ENCODE data around the gene MIF4GD. TPM values are rescaled to one million over a fixed set of nuclear protein-coding genes. Genes with fewer than 3 reads are reported as not detected.

Gene MIF4GD
- total and polyA plus RNA-seq, 10 of the 15 experiments (the other 5 are each of a cell fraction or from before 2014, with no cell fraction given) = 22.8 to 96.2 (median 60.1) TPM

- TF ChIP-seq, protein P1, sequence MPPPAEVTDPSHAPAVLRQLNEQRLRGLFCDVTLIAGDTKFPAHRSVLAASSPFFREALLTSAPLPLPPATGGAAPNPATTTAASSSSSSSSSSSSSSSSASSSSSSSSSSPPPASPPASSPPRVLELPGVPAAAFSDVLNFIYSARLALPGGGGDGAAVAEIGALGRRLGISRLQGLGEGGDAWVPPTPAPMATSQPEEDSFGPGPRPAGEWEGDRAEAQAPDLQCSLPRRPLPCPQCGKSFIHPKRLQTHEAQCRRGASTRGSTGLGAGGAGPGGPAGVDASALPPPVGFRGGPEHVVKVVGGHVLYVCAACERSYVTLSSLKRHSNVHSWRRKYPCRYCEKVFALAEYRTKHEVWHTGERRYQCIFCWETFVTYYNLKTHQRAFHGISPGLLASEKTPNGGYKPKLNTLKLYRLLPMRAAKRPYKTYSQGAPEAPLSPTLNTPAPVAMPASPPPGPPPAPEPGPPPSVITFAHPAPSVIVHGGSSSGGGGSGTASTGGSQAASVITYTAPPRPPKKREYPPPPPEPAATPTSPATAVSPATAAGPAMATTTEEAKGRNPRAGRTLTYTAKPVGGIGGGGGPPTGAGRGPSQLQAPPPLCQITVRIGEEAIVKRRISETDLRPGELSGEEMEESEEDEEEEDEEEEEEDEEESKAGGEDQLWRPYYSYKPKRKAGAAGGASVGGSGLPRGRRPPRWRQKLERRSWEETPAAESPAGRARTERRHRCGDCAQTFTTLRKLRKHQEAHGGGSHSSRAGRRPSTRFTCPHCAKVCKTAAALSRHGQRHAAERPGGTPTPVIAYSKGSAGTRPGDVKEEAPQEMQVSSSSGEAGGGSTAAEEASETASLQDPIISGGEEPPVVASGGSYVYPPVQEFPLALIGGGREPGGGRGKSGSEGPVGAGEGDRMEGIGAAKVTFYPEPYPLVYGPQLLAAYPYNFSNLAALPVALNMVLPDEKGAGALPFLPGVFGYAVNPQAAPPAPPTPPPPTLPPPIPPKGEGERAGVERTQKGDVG (CRISPR knock-in tag; IDR thresholded peaks at IDR 0.05) = no peak
- TF ChIP-seq, protein P2, sequence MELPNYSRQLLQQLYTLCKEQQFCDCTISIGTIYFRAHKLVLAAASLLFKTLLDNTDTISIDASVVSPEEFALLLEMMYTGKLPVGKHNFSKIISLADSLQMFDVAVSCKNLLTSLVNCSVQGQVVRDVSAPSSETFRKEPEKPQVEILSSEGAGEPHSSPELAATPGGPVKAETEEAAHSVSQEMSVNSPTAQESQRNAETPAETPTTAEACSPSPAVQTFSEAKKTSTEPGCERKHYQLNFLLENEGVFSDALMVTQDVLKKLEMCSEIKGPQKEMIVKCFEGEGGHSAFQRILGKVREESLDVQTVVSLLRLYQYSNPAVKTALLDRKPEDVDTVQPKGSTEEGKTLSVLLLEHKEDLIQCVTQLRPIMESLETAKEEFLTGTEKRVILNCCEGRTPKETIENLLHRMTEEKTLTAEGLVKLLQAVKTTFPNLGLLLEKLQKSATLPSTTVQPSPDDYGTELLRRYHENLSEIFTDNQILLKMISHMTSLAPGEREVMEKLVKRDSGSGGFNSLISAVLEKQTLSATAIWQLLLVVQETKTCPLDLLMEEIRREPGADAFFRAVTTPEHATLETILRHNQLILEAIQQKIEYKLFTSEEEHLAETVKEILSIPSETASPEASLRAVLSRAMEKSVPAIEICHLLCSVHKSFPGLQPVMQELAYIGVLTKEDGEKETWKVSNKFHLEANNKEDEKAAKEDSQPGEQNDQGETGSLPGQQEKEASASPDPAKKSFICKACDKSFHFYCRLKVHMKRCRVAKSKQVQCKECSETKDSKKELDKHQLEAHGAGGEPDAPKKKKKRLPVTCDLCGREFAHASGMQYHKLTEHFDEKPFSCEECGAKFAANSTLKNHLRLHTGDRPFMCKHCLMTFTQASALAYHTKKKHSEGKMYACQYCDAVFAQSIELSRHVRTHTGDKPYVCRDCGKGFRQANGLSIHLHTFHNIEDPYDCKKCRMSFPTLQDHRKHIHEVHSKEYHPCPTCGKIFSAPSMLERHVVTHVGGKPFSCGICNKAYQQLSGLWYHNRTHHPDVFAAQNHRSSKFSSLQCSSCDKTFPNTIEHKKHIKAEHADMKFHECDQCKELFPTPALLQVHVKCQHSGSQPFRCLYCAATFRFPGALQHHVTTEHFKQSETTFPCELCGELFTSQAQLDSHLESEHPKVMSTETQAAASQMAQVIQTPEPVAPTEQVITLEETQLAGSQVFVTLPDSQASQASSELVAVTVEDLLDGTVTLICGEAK (IDR thresholded peaks at IDR 0.05; ENCODE audit: borderline replicate concordance) = no peak
- TF ChIP-seq EED (IDR thresholded peaks at IDR 0.05; ENCODE audit: low read depth) (no peak), PKNOX1 (IDR thresholded peaks at IDR 0.05) (no peak), ELK1 (IDR thresholded peaks at IDR 0.05; ENCODE audit: low read depth, low read length) (no peak), NR2F1 (conservative IDR thresholded peaks at IDR 0.05) (peak; percentile 24; the same call in 1 of the 2 replicates), KDM1A (IDR thresholded peaks at IDR 0.05; ENCODE audit: borderline replicate concordance) (no peak), SRF (IDR thresholded peaks at IDR 0.05; ENCODE audit: low read depth in 2 of 2, low read length in 2 of 2) (no peak), CTCF (IDR thresholded peaks at IDR 0.05 in 2 of 3, conservative IDR thresholded peaks at IDR 0.05 in 1 of 3; ENCODE audit: control insufficient read depth in 2 of 3, extremely low read depth in 1 of 3, insufficient read depth in 1 of 3, low read depth in 3 of 3, low read length in 3 of 3) (peak; percentile 57 to 76 (median 64); a peak in 5 of 6 replicates), MXI1 (IDR thresholded peaks at IDR 0.05; ENCODE audit: low read depth, low read length) (0 out of 2 replicates have a peak, but pooled peaks have one; percentile 66), RAD21 (IDR thresholded peaks at IDR 0.05; ENCODE audit: insufficient read depth, low read depth, low read length) (peak; percentile 85), NFIC (IDR thresholded peaks at IDR 0.05; ENCODE audit: low read depth, low read length) (peak; percentile 64)
- TF ChIP-seq, protein P3, sequence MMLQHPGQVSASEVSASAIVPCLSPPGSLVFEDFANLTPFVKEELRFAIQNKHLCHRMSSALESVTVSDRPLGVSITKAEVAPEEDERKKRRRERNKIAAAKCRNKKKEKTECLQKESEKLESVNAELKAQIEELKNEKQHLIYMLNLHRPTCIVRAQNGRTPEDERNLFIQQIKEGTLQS (IDR thresholded peaks at IDR 0.05; ENCODE audit: borderline replicate concordance, extremely low read depth, low read depth, low read length) = no peak
Measured at GRCh38 chr17:75289832-75290337, 18.9 kb upstream of the MIF4GD start (continued).
